Occipital lobe (tissue), 1 donor: ENCODE results near the gene SRPX. TPM values are rescaled to one million over a fixed set of nuclear protein-coding genes. Genes with fewer than 3 reads are reported as not detected.

Source experiments
- total RNA-seq: library from RNA; depleted of rRNA; stranded (reverse); fragments of >200 nt; gene quantifications from one replicate; pipeline ENCODE4 v1.2.3, GENCODE V29; 2014

SRPX gene
- total RNA-seq, 1 donor from 2014 or later, result 2.5 TPM

Other genes with a start within 250 kb of the SRPX start
- gene SYTL5, start 214.3 kb downstream of the SRPX start, total RNA-seq, result 4.4 TPM
- gene RPGR, start 106.6 kb upstream of the SRPX start, total RNA-seq, result 8.7 TPM
- 0.31 TPM for gene OTC, start 131.7 kb upstream of the SRPX start, total RNA-seq